H1 (cell line): ENCODE data around the gene DLG4. TPM values are rescaled to one million over a fixed set of nuclear protein-coding genes. Genes with fewer than 3 reads are reported as not detected.

Source experiments
- CTCF ChIA-PET: fragments of 300-600 bp; sonication (Branson Sonifier 250); formaldehyde crosslinking; loops from one replicate; lab custom pipeline; 2021; ENCODE audit not compliant: partially characterized antibody; lab: Charles Lee
- POLR2A ChIA-PET: fragments of 300-600 bp; sonication (Branson Sonifier 250); formaldehyde crosslinking; loops from one replicate; lab custom pipeline; 2021; ENCODE audit warnings: inconsistent platforms; ENCODE audit not compliant: partially characterized antibody; lab: Charles Lee
- DNase-seq, 2 experiments: peaks; one replicate each; pipeline versions ENCODE4 v3.0.0 to v3.0.0-alpha.2; 2010 to 2022; ENCODE audit warnings: low spot score in 2 of 2, low read depth in 1 of 2, mixed read lengths in 1 of 2
- FAIRE-seq: peaks from 2 replicates; lab custom pipeline; 2011; peaks lifted over from hg19 to GRCh38; lab: Jason Lieb, UNC
- H2AFZ ChIP-seq: 2 replicates; pipeline ENCODE4 v1.8.1; 2012; ENCODE audit warnings: low read length, inconsistent platforms
- H2AK5ac ChIP-seq: 2 replicates; pipeline ENCODE4 v1.6.1; 2013; ENCODE audit warnings: low read depth, low read length
- H2BK120ac ChIP-seq: replicated peaks from 2 replicates; pipeline ENCODE3; 2013; ENCODE audit warnings: low read depth, low read length, inconsistent platforms
- H2BK12ac ChIP-seq: 2 replicates; pipeline ENCODE4 v1.6.1; 2013; ENCODE audit warnings: low read depth, low read length
- H2BK15ac ChIP-seq: 2 replicates; pipeline ENCODE4 v1.6.1; 2013; ENCODE audit warnings: low read length
- H2BK20ac ChIP-seq: 2 replicates; pipeline ENCODE4 v1.6.1; 2013; ENCODE audit warnings: low read length
- H2BK5ac ChIP-seq: 2 replicates; pipeline ENCODE4 v1.6.1; 2013; ENCODE audit warnings: low read depth, low read length
- H3K14ac ChIP-seq: 2 replicates; pipeline ENCODE4 v1.6.1; 2013; ENCODE audit warnings: inconsistent platforms; ENCODE audit not compliant: insufficient read length
- H3K18ac ChIP-seq: 2 replicates; pipeline ENCODE4 v1.6.1; 2013; ENCODE audit warnings: low read length; ENCODE audit errors: extremely low read depth
- H3K23ac ChIP-seq: 2 replicates; pipeline ENCODE4 v1.6.1; 2013; ENCODE audit warnings: inconsistent platforms; ENCODE audit not compliant: insufficient read length
- H3K23me2 ChIP-seq: 2 replicates; pipeline ENCODE4 v1.6.1; 2013; ENCODE audit warnings: low read depth, low read length
- H3K27ac ChIP-seq: 2 replicates; pipeline ENCODE4 v1.6.1; 2011; ENCODE audit warnings: low read depth, low read length, inconsistent platforms
- H3K27me3 ChIP-seq, 4 experiments: replicated peaks in 1 of 4; 1 replicate in 1 of 4; 2 replicates in 3 of 4; pipeline versions ENCODE4 v1.6.1 to v1.8.1; 2011 to 2013; ENCODE audit warnings: low read length in 3 of 4, mild to moderate bottlenecking in 3 of 4, inconsistent platforms in 2 of 4, mixed read lengths in 2 of 4, moderate library complexity in 1 of 4; ENCODE audit not compliant: control insufficient read depth in 3 of 4, insufficient read depth in 3 of 4; ENCODE audit errors: extremely low read depth in 1 of 4
- H3K36me3 ChIP-seq, 4 experiments: 2 replicates each; pipeline versions ENCODE4 v1.6.1 to v1.8.1; 2011 to 2013; ENCODE audit warnings: mild to moderate bottlenecking in 4 of 4, low read length in 3 of 4, moderate library complexity in 2 of 4, control low read depth in 1 of 4, inconsistent platforms in 1 of 4; ENCODE audit not compliant: insufficient read depth in 4 of 4, control insufficient read depth in 2 of 4
- H3K4ac ChIP-seq: replicated peaks from 2 replicates; pipeline ENCODE3; 2013; ENCODE audit warnings: low read length, low read depth, mixed read lengths, inconsistent platforms; ENCODE audit not compliant: insufficient read length
- H3K4me1 ChIP-seq, 4 experiments: replicated peaks in 1 of 4; 1 replicate in 1 of 4; 2 replicates in 3 of 4; pipeline versions ENCODE4 v1.6.1 to v1.8.1; 2011 to 2013; ENCODE audit warnings: low read length in 3 of 4, inconsistent platforms in 2 of 4, mixed read lengths in 1 of 4; ENCODE audit not compliant: insufficient read depth in 4 of 4, control insufficient read depth in 3 of 4
- H3K4me2 ChIP-seq, 2 experiments: 2 replicates each; pipeline versions ENCODE4 v1.6.1 to v1.8.1; 2011 to 2013; ENCODE audit warnings: low read depth in 2 of 2, low read length in 2 of 2, control low read depth in 1 of 2, inconsistent platforms in 1 of 2, mild to moderate bottlenecking in 1 of 2; ENCODE audit not compliant: insufficient read depth in 1 of 2
- H3K4me3 ChIP-seq, 4 experiments: fragments of 200-600, 300-600 bp in 1 of 4; sonication (generic), shearing (Covaris generic), sonication (Bioruptor Twin) in 1 of 4; 2 replicates each; pipeline versions ENCODE4 v1.5.1 to v1.8.1; 2011 to 2016; ENCODE audit warnings: low read length in 4 of 4, low read depth in 3 of 4, control low read depth in 2 of 4, inconsistent platforms in 2 of 4, mild to moderate bottlenecking in 2 of 4, mixed read lengths in 1 of 4, moderate library complexity in 1 of 4; ENCODE audit not compliant: insufficient read depth in 2 of 4; ENCODE audit errors: extremely low read depth in 1 of 4
- H3K56ac ChIP-seq: replicated peaks from 2 replicates; pipeline ENCODE3; 2013; ENCODE audit warnings: low read depth, mild to moderate bottlenecking, mixed read lengths, low read length, inconsistent platforms; ENCODE audit not compliant: insufficient read length
- H3K79me1 ChIP-seq: 2 replicates; pipeline ENCODE4 v1.6.1; 2013; ENCODE audit warnings: low read depth, low read length, control low read depth
- H3K79me2 ChIP-seq, 2 experiments: 2 replicates each; pipeline versions ENCODE4 v1.6.1 to v1.8.1; 2012 to 2013; ENCODE audit warnings: low read length in 2 of 2, mild to moderate bottlenecking in 2 of 2, inconsistent platforms in 1 of 2; ENCODE audit not compliant: insufficient read depth in 2 of 2, control insufficient read depth in 1 of 2
- H3K9ac ChIP-seq, 4 experiments: replicated peaks in 1 of 4; 1 replicate in 1 of 4; 2 replicates in 3 of 4; pipeline versions ENCODE4 v1.6.1 to v1.8.1; 2011 to 2013; ENCODE audit warnings: low read depth in 3 of 4, low read length in 3 of 4, control low read depth in 2 of 4, mild to moderate bottlenecking in 2 of 4, moderate library complexity in 2 of 4, inconsistent platforms in 1 of 4; ENCODE audit errors: extremely low read depth in 1 of 4
- H3K9me3 ChIP-seq, 2 experiments: 2 replicates each; pipeline versions ENCODE4 v1.6.1 to v1.8.1; 2012 to 2013; ENCODE audit warnings: mild to moderate bottlenecking in 2 of 2, moderate library complexity in 2 of 2, control low read depth in 1 of 2, inconsistent platforms in 1 of 2, low read depth in 1 of 2, low read length in 1 of 2, mixed read lengths in 1 of 2; ENCODE audit not compliant: insufficient read depth in 2 of 2
- H4K20me1 ChIP-seq, 2 experiments: replicated peaks in 1 of 2; 2 replicates each; pipeline versions ENCODE3 to v1.8.1; 2011 to 2013; ENCODE audit warnings: inconsistent platforms in 2 of 2, low read length in 2 of 2, mild to moderate bottlenecking in 1 of 2; ENCODE audit not compliant: insufficient read depth in 2 of 2, control insufficient read depth in 1 of 2
- H4K5ac ChIP-seq: 2 replicates; pipeline ENCODE4 v1.6.1; 2013; ENCODE audit warnings: low read length, low read depth, mixed read lengths, inconsistent platforms; ENCODE audit not compliant: insufficient read length
- H4K8ac ChIP-seq: 2 replicates; pipeline ENCODE4 v1.8.0; 2013; ENCODE audit warnings: mild to moderate bottlenecking, moderate library complexity, low read length, inconsistent platforms; ENCODE audit not compliant: insufficient read depth; ENCODE audit errors: extremely low read depth
- H4K91ac ChIP-seq: replicated peaks from 2 replicates; pipeline ENCODE3; 2013; ENCODE audit warnings: low read length, mixed read lengths, inconsistent platforms; ENCODE audit not compliant: insufficient read length
- WGBS, 2 experiments: shearing (Covaris generic) in 1 of 2; methylation state at CpG; one replicate each; pipeline versions ENCODE4 v1.1.6 to v1.1.7; 2013 to 2015; ENCODE audit warnings: low lambda C conversion rate in 2 of 2, mixed read lengths in 2 of 2, inconsistent platforms in 1 of 2, low coverage in 1 of 2, missing lambda C conversion rate in 1 of 2; ENCODE audit not compliant: insufficient replicate concordance in 2 of 2, insufficient coverage in 1 of 2, insufficient read length in 1 of 2; ENCODE audit errors: extremely low coverage in 1 of 2, missing lambda C conversion rate in 1 of 2; 5-methylcytosine and 5-hydroxymethylcytosine counted together
- polyA plus RNA-seq, 7 experiments: library from polyadenylated mRNA; depleted of rRNA in 3 of 7; stranded (reverse) in 5 of 7; unstranded in 2 of 7; fragments of >200 nt in 5 of 7; fragments of 200-250 nt in 2 of 7; gene quantifications; 1 replicate in 5 of 7; 2 replicates in 1 of 7; 4 replicates in 1 of 7; pipeline versions ENCODE4 v1.2.1 to v1.2.3, GENCODE V29; 2011 to 2013; ENCODE audit warnings: missing spikeins in 2 of 7, mixed read lengths in 2 of 7
- total RNA-seq: library from RNA; stranded (reverse); fragmentation: NEBNext Ultra II Directional; extraction: Animal tissue kit (Norgen Biotek cat#: 25700); gene quantifications from 2 replicates; pipeline ENCODE4 v1.2.1, GENCODE V29; 2021

The DLG4 gene
- total and polyA plus RNA-seq, 2 of the 8 experiments (the other 6 are each of a cell fraction or from before 2014, with no cell fraction given): 18.9 to 45.9 TPM

- Histone ChIP-seq H3K4me3 (peak within 1 kb of the TSS; percentile 93 to 98 (median 96)), H4K5ac (peak within 1 kb of the TSS; percentile 75), H3K14ac (peak within 1 kb of the TSS; percentile 73), H3K4me2 (peak within 1 kb of the TSS; percentile 91 to 97), H3K27ac (peak within 1 kb of the TSS; percentile 91), H3K9ac (peak within 1 kb of the TSS; percentile 94 to 98 (median 98)), H2AFZ (no peak within 1 kb of the TSS; the same call in 1 of the 2 replicates), H2BK120ac (no peak within 1 kb of the TSS), H3K23me2 (peaks cover 13% of the 10 kb centered on the region), H3K23ac (no peak within 1 kb of the TSS), H4K20me1 (peaks cover 6 to 11% of the 10 kb centered on the region in 2 experiments), H3K4me1 (peaks cover 5 to 15% (median 7%) of the 10 kb centered on the region in 4 experiments; a peak in 6 of 7 replicates), H4K91ac (peak within 1 kb of the TSS; percentile 95), H3K79me2 (peaks cover 0 to 31% of the 10 kb centered on the region in 2 experiments; a peak in 2 of 4 replicates), H4K8ac (peak within 1 kb of the TSS; percentile 98), H3K56ac (peak within 1 kb of the TSS; percentile 61), H2AK5ac (peak within 1 kb of the TSS; percentile 99), H3K18ac (peak within 1 kb of the TSS; percentile 94), H3K27me3 (no peaks in the 10 kb centered on the region), H2BK15ac (peak within 1 kb of the TSS; percentile 20; the same call in 1 of the 2 replicates), H2BK20ac (no peak within 1 kb of the TSS), H3K9me3 (no peaks in the 10 kb centered on the region), H3K4ac (peak within 1 kb of the TSS; percentile 96), H2BK5ac (peak within 1 kb of the TSS; percentile 98), H3K36me3 (peaks cover 0 to 25% (median 12%) of the 10 kb centered on the region in 4 experiments; a peak in 5 of 8 replicates), H2BK12ac (peak within 1 kb of the TSS; percentile 98), H3K79me1 (peaks cover 9% of the 10 kb centered on the region)
- CTCF ChIA-PET: interaction anchor here (1.0 to 1.5 kb wide), 4 partner anchors 11 to 49 kb away, joined by 3 to 4 read pairs (median 4); partner anchors contain the start of genes CTDNEP1 and SLC2A4
- DNase-seq: peak; percentile 90 to 94
- POLR2A ChIA-PET: interaction anchor here (0.6 to 13.7 kb wide), 27 partner anchors 8 to 298 kb away, joined by 3 to 159 read pairs (median 6); partner anchors contain the start of genes ACADVL, CTDNEP1, DLG4 and DVL2
- no peak for FAIRE-seq
- 2% methylated on average over 36 of the region's 64 CpGs; no CpG with 5 or more reads in 1 of the 2 experiments for WGBS, 2 experiments
Measured at GRCh38 chr17:7262192-7262934, 42.7 kb upstream of the DLG4 start, which contains the start of gene CLDN7. CLDN7 (minus strand) TSS chr17:7262478; CDS start chr17:7262043, 435 bp downstream.
